ENCODE data around the gene ZNF883.

Gene ZNF883

GRCh38 chr9:112917987-112918362, 94.0 kb downstream of the ZNF883 start:
- DNase-seq: no peak

GRCh38 chr9:112917047-112917986, 94.7 kb downstream of the ZNF883 start:
- DNase-seq: no peak

DNA sequence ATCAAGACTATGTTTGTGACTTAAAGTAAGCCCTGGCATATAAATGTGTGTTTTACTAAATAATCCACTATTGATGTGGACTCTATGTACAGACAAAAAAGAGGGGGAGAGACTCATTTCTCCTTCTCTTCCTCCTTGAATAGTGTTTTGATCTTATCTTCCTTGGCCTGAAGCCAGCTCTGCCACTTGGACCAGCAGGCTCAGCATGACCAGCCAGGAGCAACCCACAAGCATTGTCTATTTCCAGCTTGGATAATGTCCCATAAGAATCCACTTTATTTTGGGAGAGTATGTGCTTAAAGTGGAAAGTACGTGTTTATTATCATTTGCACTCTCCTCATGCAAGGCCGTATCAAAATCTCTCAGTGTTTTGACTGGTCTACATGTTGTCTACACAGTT, 97.5 kb downstream of the ZNF883 start:
- DNase-seq: no peak

GRCh38 chr9:112913326-112913725, 98.7 kb downstream of the ZNF883 start:
- DNase-seq: no peak

DNA sequence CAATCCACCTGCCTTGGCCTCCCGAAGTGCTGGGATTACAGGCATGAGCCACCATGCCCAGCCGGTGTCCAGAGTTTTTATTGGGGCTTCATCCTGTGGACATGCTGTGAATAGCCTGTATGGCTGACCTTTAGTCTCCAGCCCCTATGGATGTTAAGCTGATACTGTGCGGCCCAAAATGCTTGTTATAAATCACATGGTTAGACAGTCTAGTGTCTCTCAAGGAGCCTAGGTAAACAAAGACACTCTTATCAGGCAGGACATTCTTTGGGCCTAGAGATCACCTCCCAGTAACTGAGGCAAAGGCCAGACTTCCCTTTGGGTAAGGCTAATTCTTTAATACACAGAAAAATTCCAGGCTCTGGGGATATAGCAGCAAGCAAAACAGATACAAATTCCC, 99.4 kb downstream of the ZNF883 start:
- DNase-seq: no peak

DNA sequence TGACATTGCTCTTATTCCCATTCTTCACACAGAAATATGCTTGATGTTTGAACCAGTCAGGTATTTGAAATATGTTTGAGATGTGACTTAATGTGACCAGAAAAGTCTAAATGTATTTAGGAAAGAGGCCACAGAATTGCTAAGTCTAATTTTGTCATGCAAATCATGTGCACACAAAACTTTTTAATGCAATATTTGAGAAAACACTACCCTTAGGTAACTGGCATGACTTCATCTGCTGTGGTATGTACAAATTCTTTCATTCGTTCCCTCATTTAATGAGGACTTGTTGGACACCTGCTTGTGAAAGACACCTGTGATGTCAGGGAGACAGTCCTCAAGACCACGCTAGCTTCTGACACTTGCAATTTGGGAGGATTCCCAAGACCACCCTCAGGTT, 100.3 kb downstream of the ZNF883 start:
- DNase-seq: no peak
